ENCODE results near the gene LAIR1. TPM values are rescaled to one million over a fixed set of nuclear protein-coding genes. Genes with fewer than 3 reads are reported as not detected.

Gene LAIR1, protein sequence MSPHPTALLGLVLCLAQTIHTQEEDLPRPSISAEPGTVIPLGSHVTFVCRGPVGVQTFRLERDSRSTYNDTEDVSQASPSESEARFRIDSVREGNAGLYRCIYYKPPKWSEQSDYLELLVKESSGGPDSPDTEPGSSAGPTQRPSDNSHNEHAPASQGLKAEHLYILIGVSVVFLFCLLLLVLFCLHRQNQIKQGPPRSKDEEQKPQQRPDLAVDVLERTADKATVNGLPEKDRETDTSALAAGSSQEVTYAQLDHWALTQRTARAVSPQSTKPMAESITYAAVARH
- total RNA-seq = not detected in 2 replicates

DNA sequence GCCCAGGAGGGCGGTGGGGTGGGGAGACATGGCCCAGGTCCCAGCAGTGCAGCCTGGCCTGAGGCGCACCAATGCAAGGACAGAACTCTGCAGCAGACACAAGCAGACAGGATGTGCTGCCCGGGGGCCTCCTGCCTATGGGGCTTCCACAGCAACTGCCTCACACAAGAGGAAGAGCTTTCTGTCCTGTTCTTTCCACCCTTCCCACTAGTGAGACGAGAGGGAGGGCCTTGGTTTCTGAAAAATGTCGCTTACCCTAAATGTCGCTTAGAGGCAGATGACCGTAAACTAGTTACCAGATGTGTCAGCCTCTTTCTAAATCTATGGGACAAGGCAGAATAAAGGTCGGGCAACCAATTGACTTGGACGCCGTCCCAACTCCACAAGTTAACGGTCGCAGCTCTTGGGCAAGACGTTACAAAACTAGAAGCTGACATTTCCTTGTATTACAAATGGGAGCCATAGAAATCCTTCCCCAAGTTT is at the start of gene LAIR1:
Gene LAIR1 (minus strand): TSS at position 157 of the 483 bp plus-strand sequence. CDS start 127 bp downstream, at position 30.

DNA sequence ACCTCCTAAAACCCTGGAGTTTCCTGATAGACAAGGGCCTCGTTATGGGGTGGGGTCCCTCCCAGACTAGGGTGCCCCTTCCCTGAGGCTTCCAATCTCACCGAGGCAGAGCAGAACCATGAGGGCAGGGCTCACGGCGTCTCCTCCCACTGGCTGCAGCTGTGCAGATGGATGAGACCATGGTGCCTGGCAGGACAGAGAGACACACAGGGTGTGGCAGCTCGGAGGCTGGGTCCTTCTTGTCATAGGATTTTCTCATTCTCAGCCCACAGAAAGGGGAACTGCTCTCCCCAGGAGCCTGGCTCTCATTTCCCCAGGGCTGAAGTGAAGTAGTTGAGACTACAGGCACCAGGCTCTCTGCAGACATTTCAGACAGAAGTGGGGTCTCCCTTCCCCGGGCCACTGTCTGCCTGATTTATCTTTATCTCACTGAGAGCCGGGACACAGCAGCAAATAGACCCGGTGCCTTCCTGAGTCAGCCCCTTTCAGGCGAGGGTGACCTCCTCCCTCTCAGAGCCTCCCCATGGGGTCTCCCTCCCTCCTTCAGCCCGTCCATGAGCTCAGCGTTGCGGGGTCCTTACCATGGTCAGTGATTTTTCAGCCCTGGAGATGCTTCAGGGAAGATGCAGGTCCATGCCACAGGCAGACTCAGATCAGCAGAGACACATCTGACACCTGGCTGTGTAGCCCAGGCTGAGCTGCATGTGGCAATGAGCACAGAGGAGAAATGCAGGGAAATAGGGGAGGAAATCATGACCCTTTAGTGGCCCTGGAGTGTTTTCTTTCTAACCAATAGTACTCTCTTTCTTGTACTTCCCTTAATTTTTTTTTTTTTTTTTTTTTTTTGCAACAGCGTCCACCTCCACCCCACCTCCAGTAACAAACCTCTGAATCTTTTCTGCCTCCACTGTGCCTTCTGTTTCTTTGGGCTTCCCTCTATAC is 52.0 kb downstream of the LAIR1 start, which contains the start of gene LILRA5:
Gene LILRA5 (minus strand): TSS at position 731 of the 942 bp plus-strand sequence. CDS start 147 bp downstream, at position 584.

Other genes with a start within 250 kb of the LAIR1 start
- gene TFPT, start 249.3 kb downstream of the LAIR1 start, total RNA-seq = 15.0 and 16.8 TPM in 2 replicates
- 75.3 and 100 TPM in 2 replicates for gene PRPF31, start 249.2 kb downstream of the LAIR1 start, total RNA-seq
- gene CNOT3, start 227.2 kb downstream of the LAIR1 start, total RNA-seq = 17.9 and 20.4 TPM in 2 replicates
- gene LENG1, start 205.2 kb downstream of the LAIR1 start, total RNA-seq = 3.5 and 5.2 TPM in 2 replicates
- gene TMC4, start 191.8 kb downstream of the LAIR1 start, total RNA-seq = 4.1 TPM in 1 of 2 replicates, not detected in the other
- gene MBOAT7, start 175.4 kb downstream of the LAIR1 start, total RNA-seq = 140 and 150 TPM in 2 replicates
- gene TSEN34, start 173.6 kb downstream of the LAIR1 start, total RNA-seq = 106 and 125 TPM in 2 replicates
- gene RPS9, start 164.1 kb downstream of the LAIR1 start, total RNA-seq = 1,803 and 1,860 TPM in 2 replicates
- gene LILRB3, start 141.9 kb downstream of the LAIR1 start, total RNA-seq = 1.1 TPM in 1 of 2 replicates, not detected in the other
- gene LILRA6, start 122.1 kb downstream of the LAIR1 start, total RNA-seq = not detected in 2 replicates
- gene LILRB5, start 107.7 kb downstream of the LAIR1 start, total RNA-seq = not detected in 2 replicates
- not detected in 2 replicates for gene LILRB2, start 83.8 kb downstream of the LAIR1 start, total RNA-seq
- not detected in 2 replicates for gene LILRA5, start 51.8 kb downstream of the LAIR1 start, total RNA-seq
- gene LILRA4, start 25.8 kb downstream of the LAIR1 start, total RNA-seq = not detected in 2 replicates
- gene TTYH1, start 50.5 kb upstream of the LAIR1 start, total RNA-seq = not detected in 2 replicates
- gene LENG8, start 84.3 kb upstream of the LAIR1 start, total RNA-seq = 37.6 and 56.8 TPM in 2 replicates
- gene LENG9, start 98.8 kb upstream of the LAIR1 start, total RNA-seq = 1.8 and 8.7 TPM in 2 replicates
- gene CDC42EP5, start 108.4 kb upstream of the LAIR1 start, total RNA-seq = 2.4 and 11.5 TPM in 2 replicates
- not detected in 2 replicates for gene LAIR2, start 137.9 kb upstream of the LAIR1 start, total RNA-seq
- not detected in 2 replicates for gene LILRA2, start 208.9 kb upstream of the LAIR1 start, total RNA-seq
- gene LILRA1, start 228.7 kb upstream of the LAIR1 start, total RNA-seq = not detected in 2 replicates